GM12878 (cell line): ENCODE data around the gene MRPL49. TPM values are rescaled to one million over a fixed set of nuclear protein-coding genes. Genes with fewer than 3 reads are reported as not detected.
A peak's percentile ranks its signal among the peaks of the same experiment; 100 is the strongest.

ENCODE experiments used
- ATF2 ChIP-seq: IDR thresholded peaks from 2 replicates; pipeline ENCODE4 v1.6.1; 2012; ENCODE audit warnings: low read length, inconsistent platforms
- CEBPZ ChIP-seq: fragments of 150-350 bp; IDR thresholded peaks from 2 replicates; pipeline ENCODE4 v1.6.1; 2016; ENCODE audit warnings: low read depth, low read length
- CHD1 ChIP-seq: IDR thresholded peaks from 2 replicates; pipeline ENCODE4 v1.6.1; 2012; ENCODE audit warnings: low read depth, low read length, improper control_type of control experiment
- CREM ChIP-seq: IDR thresholded peaks from 2 replicates; pipeline ENCODE4 v1.6.1; 2014; ENCODE audit warnings: antibody characterized with exemption, low read depth
- ELK1 ChIP-seq: IDR thresholded peaks from 2 replicates; pipeline ENCODE4 v1.6.1; 2012; ENCODE audit warnings: low read depth, low read length, improper control_type of control experiment
- EP300 ChIP-seq, 2 experiments: fragments of 150-350 bp in 1 of 2; IDR thresholded peaks; 2 replicates each; pipeline ENCODE4 v1.6.1; 2011 to 2012; ENCODE audit warnings: low read depth in 2 of 2, low read length in 2 of 2, borderline replicate concordance in 1 of 2, improper control_type of control experiment in 1 of 2, inconsistent platforms in 1 of 2; ENCODE audit not compliant: control insufficient read depth in 1 of 2
- MLLT1 ChIP-seq: fragments of 450-650 bp; IDR thresholded peaks from 2 replicates; pipeline ENCODE4 v1.6.1; 2016; ENCODE audit warnings: mild to moderate bottlenecking
- NRF1 ChIP-seq: conservative IDR thresholded peaks from 2 replicates; pipeline ENCODE4 v1.6.1; 2011; ENCODE audit warnings: mild to moderate bottlenecking, low read depth, low read length, improper control_type of control experiment
- PML ChIP-seq: IDR thresholded peaks from 2 replicates; pipeline ENCODE4 v1.6.1; 2012; ENCODE audit warnings: low read length, inconsistent platforms
- POLR2A ChIP-seq: IDR thresholded peaks from 2 replicates; pipeline ENCODE4 v1.6.1; 2011; ENCODE audit warnings: low read depth, mild to moderate bottlenecking, low read length
- POLR2AphosphoS2 ChIP-seq: IDR thresholded peaks from 2 replicates; pipeline ENCODE4 v1.6.1; 2011; ENCODE audit warnings: low read depth, mild to moderate bottlenecking, low read length, improper control_type of control experiment, moderate library complexity
- RAD21 ChIP-seq: IDR thresholded peaks from 2 replicates; pipeline ENCODE4 v1.6.1; 2011; ENCODE audit warnings: mild to moderate bottlenecking, low read depth, low read length, moderate library complexity; ENCODE audit not compliant: insufficient read depth
- RCOR1 ChIP-seq: conservative IDR thresholded peaks from 2 replicates; pipeline ENCODE4 v1.6.1; 2012; ENCODE audit warnings: low read depth, low read length, improper control_type of control experiment
- SMC3 ChIP-seq: IDR thresholded peaks from 2 replicates; pipeline ENCODE4 v1.6.1; 2011; ENCODE audit warnings: low read length, improper control_type of control experiment, borderline replicate concordance
- SUZ12 ChIP-seq: fragments of 200-600 bp; sonication (generic); IDR thresholded peaks from one replicate; pipeline ENCODE4 v1.6.1; 2018; ENCODE audit warnings: antibody characterized with exemption, mild to moderate bottlenecking; ENCODE audit not compliant: unreplicated experiment
- ZNF687 ChIP-seq: fragments of 450-650 bp; IDR thresholded peaks from 2 replicates; pipeline ENCODE4 v1.6.1; 2017; ENCODE audit warnings: mild to moderate bottlenecking, moderate library complexity
- polyA plus RNA-seq, 11 experiments: library from polyadenylated mRNA; depleted of rRNA in 4 of 11; unstranded in 6 of 11; stranded (reverse) in 5 of 11; fragments of >200 nt; fragmentation: Nextera tagmentation in 4 of 11; fragmentation: Illumina TruSeq in 1 of 11; extraction: Ambion mirVana in 4 of 11; extraction: Trizol in 1 of 11; gene quantifications; 1 replicate in 1 of 11; 2 replicates in 10 of 11; pipeline versions ENCODE4 v1.2.1 to v1.2.3, GENCODE V29; 2011 to 2016; ENCODE audit warnings: inconsistent platforms in 2 of 11, missing spikeins in 2 of 11, low read depth in 1 of 11
- total RNA-seq, 4 experiments: library from RNA; depleted of rRNA in 3 of 4; stranded (reverse); fragments of >200 nt in 3 of 4; fragmentation: Illumina TruSeq in 1 of 4; extraction: Trizol in 1 of 4; gene quantifications; 2 replicates each; pipeline versions ENCODE4 v1.2.1 to v1.2.3, GENCODE V29; 2013 to 2021

The MRPL49 gene
- total and polyA plus RNA-seq, 10 of the 15 experiments (the other 5 are each of a cell fraction or from before 2014, with no cell fraction given) = 42.0 to 116 (median 71.7) TPM

GRCh38 chr11:65117206-65118096 lies 4.7 kb upstream of the MRPL49 start, which contains the start of gene ZNHIT2 (continued):
- TF ChIP-seq RCOR1 (no peak), ELK1 (peak; percentile 87), ZNF687 (no peak), ATF2 (peak; percentile 78), SMC3 (peak; percentile 70; the same call in 1 of the 2 replicates), CEBPZ (no peak), CHD1 (peak; percentile 75; the same call in 1 of the 2 replicates), EP300 (IDR thresholded peaks at IDR 0.05; ENCODE audit: borderline replicate concordance in 1 of 2, control insufficient read depth in 1 of 2, low read depth in 2 of 2, low read length in 2 of 2) (no peak), POLR2AphosphoS2 (peak; percentile 81), SUZ12 (no peak), NRF1 (peak; percentile 24; the same call in 1 of the 2 replicates), PML (peak; percentile 93), CREM (peak; percentile 92), POLR2A (peak; percentile 95), RAD21 (peak; percentile 78), MLLT1 (0 out of 2 replicates have a peak, but pooled peaks have one; percentile 31)
